ENCODE data around the gene PDE2A. TPM values are rescaled to one million over a fixed set of nuclear protein-coding genes. Genes with fewer than 3 reads are reported as not detected.

The PDE2A gene
- total and polyA plus RNA-seq, 2 of the 4 experiments (the other 2 are of a cell fraction), result 0.02 TPM; not detected in 1

- no peaks in the 10 kb centered on the region for H4K20me1 ChIP-seq (ENCODE audit: insufficient read depth, low read length)
- in situ Hi-C loops (cut with MboI; ENCODE audit: low sequenced_read_pairs), result no loop called here
- ChIA-PET POLR2A (ENCODE audit: unreplicated experiment) (no interaction called here), CTCF (interaction anchor here (0.6 to 0.8 kb wide), 2 partner anchors 15 to 128 kb away, joined by 3 read pairs; no protein-coding TSS in a partner anchor)
- H3K9me3 ChIP-seq (ENCODE audit: control insufficient read depth, insufficient read depth, low read length), result no peaks in the 10 kb centered on the region
- H2BK5ac ChIP-seq (ENCODE audit: low read depth, low read length, poor library complexity, severe bottlenecking), result no peak overlapping the region
- H3K18ac ChIP-seq (ENCODE audit: low read depth, low read length), result no peak overlapping the region
- no peaks in the 10 kb centered on the region for H3K4me1 ChIP-seq (ENCODE audit: control insufficient read depth, insufficient read depth, low read length)
- H2BK20ac ChIP-seq (ENCODE audit: low read depth, low read length), result no peak overlapping the region
- no peak overlapping the region for H3K27ac ChIP-seq (ENCODE audit: insufficient read depth, low read length)
- H3K9me1 ChIP-seq (ENCODE audit: insufficient read depth, low read length), result no peaks in the 10 kb centered on the region
- DNase-seq (no peak), ATAC-seq (ENCODE audit: low read depth) (no peak)
- H3K4me2 ChIP-seq (ENCODE audit: low read depth, low read length), result no peak overlapping the region
- no peak overlapping the region for H3K23ac ChIP-seq (ENCODE audit: low read depth, low read length)
- H2AFZ ChIP-seq (replicated peaks; ENCODE audit: low read length, poor library complexity), result no peak overlapping the region
- H3K36me3 ChIP-seq (ENCODE audit: control insufficient read depth, insufficient read depth, low read length), result no peaks in the 10 kb centered on the region
- H3K4ac ChIP-seq (ENCODE audit: low read depth, low read length), result no peak overlapping the region
- H3K14ac ChIP-seq (replicated peaks; ENCODE audit: low read depth, low read length), result no peak overlapping the region
- H2BK15ac ChIP-seq (ENCODE audit: low read depth, low read length), result no peak overlapping the region
- no peak overlapping the region for H2AK9ac ChIP-seq (replicated peaks; ENCODE audit: low read depth, low read length, poor library complexity)
- no peak overlapping the region for H2BK120ac ChIP-seq (ENCODE audit: low read depth, low read length)
- no peak overlapping the region for H4K8ac ChIP-seq (ENCODE audit: low read depth in 2 of 2, low read length in 2 of 2)
- H3K4me3 ChIP-seq (ENCODE audit: insufficient read depth, low read depth, low read length), result no peak overlapping the region
- intact Hi-C loops (cut with micrococcal nuclease), result no loop called here
- H3K9ac ChIP-seq (ENCODE audit: low read depth, low read length), result no peak overlapping the region
- TF ChIP-seq POLR2A (IDR thresholded peaks at IDR 0.05; ENCODE audit: low read depth, low read length) (no peak), RCOR1 (IDR thresholded peaks at IDR 0.05; ENCODE audit: insufficient replicate concordance, low read length) (no peak), MAZ (IDR thresholded peaks at IDR 0.05; ENCODE audit: borderline replicate concordance, low read depth, low read length) (no peak), CHD1 (IDR thresholded peaks at IDR 0.05; ENCODE audit: low read depth, low read length) (no peak), MAFK (IDR thresholded peaks at IDR 0.05; ENCODE audit: low read depth, low read length) (no peak), MXI1 (IDR thresholded peaks at IDR 0.05; ENCODE audit: borderline replicate concordance, low read depth, low read length) (no peak), ELK1 (IDR thresholded peaks at IDR 0.05; ENCODE audit: borderline replicate concordance, low read depth, low read length) (no peak), SMC3 (IDR thresholded peaks at IDR 0.05; ENCODE audit: low read depth, low read length) (no peak), USF2 (IDR thresholded peaks at IDR 0.05; ENCODE audit: low read depth, low read length) (no peak), FOS (IDR thresholded peaks at IDR 0.05; ENCODE audit: low read depth, low read length) (no peak), CEBPB (IDR thresholded peaks at IDR 0.05; ENCODE audit: low read depth, low read length) (no peak), RAD21 (IDR thresholded peaks at IDR 0.05; ENCODE audit: low read length) (no peak), NFE2L2 (IDR thresholded peaks at IDR 0.05; ENCODE audit: low read depth, low read length) (no peak)
- no peak overlapping the region for H3K56ac ChIP-seq (ENCODE audit: extremely low read depth, insufficient read depth, low read length)
- no TSS peak for BruUV-seq (replicated peaks)
- peaks cover 84% of the 10 kb centered on the region for H3K27me3 ChIP-seq (ENCODE audit: control insufficient read depth, insufficient read depth, low read length)
- H2AK5ac ChIP-seq (ENCODE audit: low read depth, low read length), result no peak overlapping the region
- dilution Hi-C loops (cut with HindIII; ENCODE audit: low sequenced_read_pairs, unreplicated experiment), result no loop called here
- 70% methylated on average over 6 of the region's 11 CpGs; no CpG with 5 or more reads in 1 of the 2 experiments for WGBS, 2 experiments (ENCODE audit: extremely low coverage in 2 of 2, insufficient read length in 1 of 2)
- no peak overlapping the region for H4K5ac ChIP-seq (ENCODE audit: low read depth, low read length)
- no peak overlapping the region for H4K91ac ChIP-seq (ENCODE audit: insufficient read depth, low read depth, low read length)
- no peaks in the 10 kb centered on the region for H3K79me1 ChIP-seq (ENCODE audit: low read depth in 1 of 2, low read length in 2 of 2)
These were observed 71.8 kb downstream of the PDE2A start for GRCh38 chr11:72602250-72602904.

Data from IMR-90 (cell line).